Activated T-helper 9 cell treated with anti-CD3 and anti-CD28 coated beads, Interleukin-2, amount 50 U/mL, for 16 hours (primary cell): ENCODE measurements around the gene AQP12A.

Source experiments
- DNase-seq: peaks from one replicate; pipeline ENCODE4 v3.0.0-alpha.2; 2020; ENCODE audit warnings: low read depth

AQP12A gene

GRCh38 chr2:240745456-240745855 is 53.8 kb downstream of the AQP12A start:
- DNase-seq = no peak

GRCh38 chr2:240745962-240746361 is 54.3 kb downstream of the AQP12A start:
- DNase-seq = no peak

GRCh38 chr2:240746671-240747070 is 55.0 kb downstream of the AQP12A start:
- DNase-seq = no peak

- no peak for DNase-seq
Measured at GRCh38 chr2:240747256-240747655, 55.6 kb downstream of the AQP12A start.
